ENCODE data around the gene PRDM12.

PRDM12 gene

DNA sequence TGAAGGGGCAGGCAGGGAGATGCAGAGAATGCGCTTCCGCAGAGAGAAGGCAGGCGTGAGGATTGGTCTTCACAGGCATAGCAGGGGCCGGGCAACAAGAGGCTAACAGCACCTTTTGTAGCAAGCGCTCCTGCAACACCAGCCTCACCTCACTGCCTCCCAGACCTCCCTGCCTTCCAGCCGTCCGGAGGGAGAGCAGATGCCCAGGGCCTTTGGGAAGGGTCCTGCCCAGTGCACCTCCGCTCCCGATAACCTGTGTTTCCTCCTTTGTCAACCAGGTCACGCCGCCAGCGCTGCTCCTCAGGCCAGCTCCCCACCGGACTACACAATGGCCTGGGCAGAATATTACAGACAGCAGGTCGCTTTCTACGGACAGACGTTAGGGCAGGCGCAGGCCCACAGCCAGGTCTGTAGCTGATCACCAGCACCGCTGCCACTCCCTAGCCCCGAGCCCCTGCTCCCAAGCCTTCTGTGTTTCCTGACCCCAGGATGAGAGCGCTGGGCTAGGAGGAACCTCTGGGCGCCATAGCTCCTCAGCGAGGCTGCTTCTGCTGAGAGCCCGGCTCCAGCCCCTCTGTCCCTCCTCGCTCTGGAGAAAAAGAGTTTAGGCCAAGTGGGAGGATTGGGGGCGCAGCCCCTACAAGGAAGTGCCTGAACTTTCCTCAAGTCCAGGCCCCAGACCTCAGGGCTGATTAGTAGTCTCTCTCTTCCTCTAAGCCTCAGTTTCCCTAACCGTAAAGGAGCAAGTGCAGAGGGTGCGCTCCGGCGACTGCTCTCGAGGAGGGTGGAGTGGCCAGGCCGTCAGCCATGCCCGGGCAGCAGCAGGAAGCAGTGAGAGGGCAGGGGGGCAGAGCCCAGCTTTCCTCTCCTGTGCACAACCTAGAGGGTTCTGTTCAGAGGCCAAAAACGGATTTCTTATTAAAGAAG is 28.4 kb upstream of the PRDM12 start:
- DNase-seq (ENCODE audit: low read depth) = no peak

DNA sequence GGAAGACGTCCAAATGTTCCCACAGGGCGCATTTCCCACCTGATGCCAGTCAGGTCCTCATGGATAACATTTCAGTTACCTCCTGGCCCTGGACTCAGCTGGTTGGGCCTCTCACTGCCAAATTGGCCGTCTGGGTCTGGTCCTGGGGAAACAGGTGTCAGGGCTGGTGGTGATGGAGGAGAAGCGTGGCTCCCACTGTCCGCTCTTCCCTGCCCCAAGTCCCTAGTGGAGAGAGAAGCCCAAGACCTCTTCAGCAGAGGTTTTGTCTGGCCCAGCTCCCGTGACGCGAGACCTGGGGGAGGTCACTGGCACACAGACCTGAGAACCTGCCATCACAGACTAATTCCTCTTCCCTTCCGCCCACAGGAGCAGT is 27.8 kb upstream of the PRDM12 start:
- DNase-seq (ENCODE audit: low read depth) = no peak

GRCh38 chr9:130638284-130639123 is 25.9 kb upstream of the PRDM12 start:
- DNase-seq (ENCODE audit: low read depth) = no peak

DNA sequence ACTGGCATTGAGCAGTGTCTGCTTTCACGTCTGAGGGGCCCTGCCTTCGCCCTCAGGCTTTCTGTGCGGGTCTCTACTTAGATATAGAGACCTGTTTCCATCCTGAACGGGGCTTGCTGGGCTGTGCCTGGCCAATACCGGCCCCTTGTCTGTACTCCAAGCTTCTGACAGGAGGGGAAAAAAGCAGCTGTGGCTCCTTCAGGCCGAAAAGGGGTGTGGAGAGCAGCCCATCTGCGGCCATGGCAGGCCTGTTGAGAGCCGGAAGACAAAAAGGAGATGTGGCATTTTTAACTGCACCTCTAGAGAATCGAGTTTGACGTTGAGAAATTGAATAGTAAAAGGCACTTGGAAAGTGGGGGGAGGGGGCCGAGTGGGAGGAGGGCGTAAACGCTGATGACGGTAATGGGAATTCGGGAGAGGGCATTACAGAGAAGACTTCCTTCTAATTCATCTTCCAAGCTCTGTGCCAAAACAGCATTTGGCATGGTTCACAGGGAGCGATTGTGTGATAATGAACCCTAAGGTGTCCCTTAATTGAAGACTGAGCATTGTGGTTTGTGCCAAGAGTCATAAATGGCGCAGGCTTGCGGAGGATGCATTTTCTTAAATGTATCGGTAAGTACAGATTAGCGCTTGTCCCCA is 25.1 kb upstream of the PRDM12 start:
- DNase-seq (ENCODE audit: low read depth) = no peak

- DNase-seq (ENCODE audit: low read depth) = no peak
Observed at GRCh38 chr9:130639866-130640555, 24.4 kb upstream of the PRDM12 start.

DNA sequence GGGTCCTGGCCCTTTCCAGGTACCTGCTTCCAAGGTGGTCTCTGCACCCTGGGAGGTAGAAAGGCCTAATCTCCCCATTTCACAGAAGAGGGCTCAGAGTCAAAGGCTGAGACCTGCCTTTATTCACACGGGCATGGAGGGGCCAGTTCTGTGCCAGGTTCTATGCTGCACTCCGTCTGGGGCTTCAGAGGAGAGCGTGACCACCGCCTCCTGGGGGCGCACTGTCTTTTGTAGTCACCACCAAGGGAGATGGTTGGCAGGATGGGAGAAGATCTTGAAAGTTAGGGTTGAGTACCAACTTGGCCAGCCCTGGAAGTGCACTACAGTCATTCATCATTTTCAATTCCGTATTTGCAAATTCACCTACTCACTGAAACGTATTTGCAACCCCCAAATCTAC is 23.7 kb upstream of the PRDM12 start:
- DNase-seq (ENCODE audit: low read depth) = no peak

- DNase-seq (ENCODE audit: low read depth) = no peak
Observed at GRCh38 chr9:130642926-130643325, 21.5 kb upstream of the PRDM12 start.

GRCh38 chr9:130651221-130651620 is 13.2 kb upstream of the PRDM12 start:
- no peak for DNase-seq (ENCODE audit: low read depth)

DNA sequence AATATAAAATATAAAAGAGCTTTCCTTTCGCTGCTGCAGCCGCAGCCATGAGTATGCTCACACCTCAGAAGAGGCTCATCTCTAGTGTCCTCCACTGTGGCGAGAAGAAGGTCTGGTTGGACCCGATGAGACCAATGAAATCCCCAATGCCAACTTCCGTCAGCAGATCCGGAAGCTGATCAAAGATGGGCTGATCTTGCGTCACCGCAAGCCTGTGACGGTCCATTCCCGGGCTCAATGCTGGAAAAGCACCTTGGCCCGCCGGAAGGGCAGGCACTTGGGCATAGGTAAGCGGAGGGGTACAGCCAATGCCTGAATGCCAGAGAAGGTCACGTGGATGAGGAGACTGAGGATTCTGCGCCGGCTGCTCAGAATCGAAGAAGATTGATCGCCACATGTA is 12.6 kb upstream of the PRDM12 start:
- DNase-seq (ENCODE audit: low read depth) = no peak

- no peak for DNase-seq (ENCODE audit: low read depth)
Observed at GRCh38 chr9:130654879-130655278, 9.5 kb upstream of the PRDM12 start.

DNA sequence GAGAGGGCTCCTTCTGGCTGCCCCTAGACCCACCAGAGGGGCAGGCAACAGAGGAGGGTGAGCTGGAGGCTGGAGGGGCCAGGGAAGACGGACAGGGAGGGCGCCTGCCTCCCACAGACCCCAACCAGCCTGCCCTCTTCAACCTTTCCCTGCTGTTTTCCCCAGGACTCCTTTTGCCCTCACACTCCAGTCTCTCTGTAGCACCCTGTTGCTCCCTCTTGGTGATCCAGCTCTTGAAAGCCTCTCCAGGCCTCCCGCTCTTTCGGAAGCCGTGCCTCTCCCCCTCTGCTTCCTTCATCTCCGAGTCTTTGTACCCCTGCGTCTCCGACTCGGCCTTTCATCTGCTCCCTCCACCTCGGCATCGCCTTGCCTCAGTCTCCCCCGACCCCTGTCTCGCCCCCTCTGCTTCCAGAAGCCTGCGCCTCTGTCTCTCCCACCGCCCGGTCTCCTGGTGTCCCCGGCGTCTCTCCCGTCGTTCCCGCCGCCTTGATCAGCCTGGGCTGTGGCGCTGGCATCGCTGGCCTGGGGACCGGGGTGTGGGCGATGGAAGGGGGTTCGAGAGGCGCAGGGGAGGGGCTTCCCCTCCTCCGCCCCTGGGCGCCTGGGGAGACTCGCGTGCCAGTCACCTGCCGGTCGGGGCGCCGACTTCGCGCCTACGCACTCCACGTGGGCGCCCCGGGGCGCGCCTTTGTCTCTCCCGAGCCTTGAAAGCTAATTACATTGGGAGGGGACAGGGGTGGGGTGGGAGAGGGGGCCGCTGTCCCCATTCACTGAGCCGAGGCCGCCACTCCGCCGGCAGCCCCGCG is 5.3 kb upstream of the PRDM12 start:
- no peak for DNase-seq (ENCODE audit: low read depth)

- DNase-seq (ENCODE audit: low read depth) = no peak
Observed at GRCh38 chr9:130659699-130660248, 4.6 kb upstream of the PRDM12 start.

DNA sequence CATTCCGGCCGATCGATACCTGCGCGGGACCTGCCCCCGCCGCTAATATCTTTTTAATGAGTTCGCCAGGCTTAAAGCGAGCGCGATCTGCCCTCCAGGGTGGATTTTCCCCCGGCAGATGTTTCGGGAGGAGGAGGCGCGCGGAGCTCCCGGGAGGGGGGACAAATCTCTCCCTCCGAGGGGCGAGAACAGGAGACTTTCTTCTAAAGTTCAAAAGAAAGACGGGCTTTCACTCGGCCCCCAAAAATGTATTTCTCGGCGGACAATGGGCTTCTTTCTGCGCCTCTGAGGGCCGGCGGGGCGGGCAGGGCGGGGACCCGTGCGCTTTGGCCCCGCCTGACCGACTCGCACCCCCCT is 4.1 kb upstream of the PRDM12 start:
- DNase-seq (ENCODE audit: low read depth) = no peak

GRCh38 chr9:130660683-130661450 is 3.5 kb upstream of the PRDM12 start:
- DNase-seq (ENCODE audit: low read depth) = no peak

DNA sequence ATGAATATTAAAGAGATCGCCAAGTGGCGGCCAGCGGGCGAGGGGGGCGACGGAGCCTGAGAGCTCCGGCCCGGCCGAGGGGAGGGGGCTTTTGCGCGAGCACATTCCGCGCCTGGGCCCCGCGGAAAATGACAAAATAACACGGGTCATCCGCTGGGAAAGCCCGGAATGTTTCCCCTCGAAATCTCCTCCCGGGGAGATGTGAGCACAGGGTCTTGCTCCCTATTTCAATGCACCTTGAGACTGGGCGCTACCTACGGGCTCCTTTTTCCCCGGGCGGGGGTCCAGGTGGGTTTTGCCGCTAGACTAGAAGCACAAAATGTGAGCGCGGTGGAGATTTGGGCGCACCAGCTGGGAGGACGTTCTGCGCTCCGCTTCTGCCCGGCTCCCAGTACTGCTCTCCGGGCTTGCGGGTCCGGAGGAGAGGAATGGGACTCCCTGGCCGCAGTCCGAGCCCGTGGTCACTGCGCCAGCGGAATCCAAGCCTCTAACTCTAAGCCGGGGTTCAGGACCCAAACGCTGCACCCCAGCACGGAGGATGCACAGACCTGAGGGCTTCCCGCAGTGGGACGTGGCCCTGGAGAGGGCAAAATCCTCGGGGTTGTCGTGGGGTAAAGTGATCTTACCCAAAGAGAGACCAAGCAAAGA is 2.8 kb upstream of the PRDM12 start:
- DNase-seq (ENCODE audit: low read depth) = no peak

- DNase-seq (ENCODE audit: low read depth) = no peak
Observed at GRCh38 chr9:130662099-130662969, 2.1 kb upstream of the PRDM12 start.

GRCh38 chr9:130662970-130663257 is 1.5 kb upstream of the PRDM12 start:
- DNase-seq (ENCODE audit: low read depth) = no peak

DNA sequence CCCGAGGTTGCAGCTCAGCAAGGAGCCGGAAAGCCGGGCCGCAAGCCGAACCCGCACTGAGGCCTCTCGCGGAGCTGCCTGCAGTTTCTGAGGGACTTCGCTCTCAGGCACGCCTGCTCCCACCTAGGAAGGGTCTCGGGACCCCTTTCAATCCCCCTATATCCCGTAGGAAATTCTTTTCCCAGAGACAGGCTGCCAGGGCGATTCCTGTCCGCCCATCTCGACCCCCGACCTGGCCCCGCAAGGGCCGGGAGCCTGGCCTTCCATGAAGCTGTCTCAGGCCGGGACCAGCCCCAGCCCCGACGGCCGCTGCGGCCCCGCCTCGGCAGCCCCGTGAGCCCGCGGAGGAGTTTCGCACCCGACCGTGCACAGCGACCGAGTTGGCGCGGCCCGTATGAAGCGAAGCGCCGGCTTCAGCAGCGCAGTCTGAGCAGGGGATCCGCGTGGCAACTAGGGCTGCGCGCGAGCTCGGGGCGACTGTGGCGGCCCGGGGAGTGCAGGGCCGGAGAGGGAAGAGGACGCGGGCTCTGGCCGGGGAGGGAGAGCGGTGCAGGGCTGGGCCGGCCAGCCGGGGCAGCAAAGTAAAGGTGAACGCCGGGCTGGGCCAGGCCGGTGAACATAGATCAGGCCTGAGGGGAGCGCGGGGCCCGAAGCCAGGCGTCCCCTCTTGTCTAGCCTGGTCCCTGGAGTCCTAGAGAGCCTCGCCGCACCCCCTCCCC is 977 bp upstream of the PRDM12 start:
- no peak for DNase-seq (ENCODE audit: low read depth)

- DNase-seq (ENCODE audit: low read depth) = no peak
Observed at GRCh38 chr9:130663977-130664250, 480 bp upstream of the PRDM12 start.

All from CMK (cell line).